ENCODE measurements around the gene TBXA2R.

Gene TBXA2R

GRCh38 chr19:3612901-3613741 lies 6.4 kb upstream of the TBXA2R start:
- Histone ChIP-seq H3K9ac (ENCODE audit: low read depth in 1 of 2, low read length in 2 of 2) (no peak overlapping the region), H3K4me1 (ENCODE audit: control insufficient read depth in 1 of 2, insufficient read depth in 2 of 2, low read length in 2 of 2) (peaks cover 0 to 3% of the 10 kb centered on the region in 2 donors), H3K9me3 (ENCODE audit: control insufficient read depth in 1 of 2, low read length in 2 of 2) (no peaks in the 10 kb centered on the region), H3K27ac (ENCODE audit: low read depth, low read length) (peak overlapping the region; percentile 20), H3K36me3 (ENCODE audit: control insufficient read depth in 1 of 2, insufficient read depth in 2 of 2, low read length in 2 of 2) (peaks cover 0 to 33% of the 10 kb centered on the region in 2 donors), H3K27me3 (ENCODE audit: control insufficient read depth in 1 of 2, insufficient read depth in 2 of 2, low read length in 2 of 2) (no peaks in the 10 kb centered on the region), H3K4me3 (ENCODE audit: low read depth in 1 of 2, low read length in 2 of 2) (no peak overlapping the region)

GRCh38 chr19:3612330-3612729 lies 5.7 kb upstream of the TBXA2R start:
- Histone ChIP-seq H3K9ac (ENCODE audit: low read depth in 1 of 2, low read length in 2 of 2) (no peak overlapping the region), H3K36me3 (ENCODE audit: control insufficient read depth in 1 of 2, insufficient read depth in 2 of 2, low read length in 2 of 2) (peaks cover 0 to 33% of the 10 kb centered on the region in 2 donors), H3K27ac (ENCODE audit: low read depth, low read length) (peak overlapping the region; percentile 20), H3K4me3 (ENCODE audit: low read depth in 1 of 2, low read length in 2 of 2) (no peak overlapping the region), H3K9me3 (ENCODE audit: control insufficient read depth in 1 of 2, low read length in 2 of 2) (no peaks in the 10 kb centered on the region), H3K27me3 (ENCODE audit: control insufficient read depth in 1 of 2, insufficient read depth in 2 of 2, low read length in 2 of 2) (no peaks in the 10 kb centered on the region), H3K4me1 (ENCODE audit: control insufficient read depth in 1 of 2, insufficient read depth in 2 of 2, low read length in 2 of 2) (peaks cover 0 to 3% of the 10 kb centered on the region in 2 donors)

GRCh38 chr19:3611841-3612240 lies 5.2 kb upstream of the TBXA2R start:
- no peak overlapping the region for H3K27ac ChIP-seq (ENCODE audit: low read depth, low read length)
- H3K27me3 ChIP-seq (ENCODE audit: control insufficient read depth in 1 of 2, insufficient read depth in 2 of 2, low read length in 2 of 2) = no peaks in the 10 kb centered on the region
- H3K4me3 ChIP-seq (ENCODE audit: low read depth in 1 of 2, low read length in 2 of 2) = no peak overlapping the region
- peaks cover 0 to 33% of the 10 kb centered on the region in 2 donors for H3K36me3 ChIP-seq (ENCODE audit: control insufficient read depth in 1 of 2, insufficient read depth in 2 of 2, low read length in 2 of 2)
- no peaks in the 10 kb centered on the region for H3K9me3 ChIP-seq (ENCODE audit: control insufficient read depth in 1 of 2, low read length in 2 of 2)
- H3K4me1 ChIP-seq (ENCODE audit: control insufficient read depth in 1 of 2, insufficient read depth in 2 of 2, low read length in 2 of 2) = peaks cover 0 to 6% of the 10 kb centered on the region in 2 donors
- H3K9ac ChIP-seq (ENCODE audit: low read depth in 1 of 2, low read length in 2 of 2) = no peak overlapping the region

GRCh38 chr19:3610745-3611717 lies 4.4 kb upstream of the TBXA2R start:
- Histone ChIP-seq H3K27me3 (ENCODE audit: control insufficient read depth in 1 of 2, insufficient read depth in 2 of 2, low read length in 2 of 2) (no peaks in the 10 kb centered on the region), H3K36me3 (ENCODE audit: control insufficient read depth in 1 of 2, insufficient read depth in 2 of 2, low read length in 2 of 2) (peaks cover 0 to 33% of the 10 kb centered on the region in 2 donors), H3K9ac (ENCODE audit: low read depth in 1 of 2, low read length in 2 of 2) (no peak overlapping the region), H3K4me1 (ENCODE audit: control insufficient read depth in 1 of 2, insufficient read depth in 2 of 2, low read length in 2 of 2) (peaks cover 2 to 11% of the 10 kb centered on the region in 2 donors), H3K27ac (ENCODE audit: low read depth, low read length) (no peak overlapping the region), H3K9me3 (ENCODE audit: control insufficient read depth in 1 of 2, low read length in 2 of 2) (no peaks in the 10 kb centered on the region), H3K4me3 (ENCODE audit: low read depth in 1 of 2, low read length in 2 of 2) (no peak overlapping the region)

GRCh38 chr19:3609779-3610719 lies 3.4 kb upstream of the TBXA2R start:
- H3K27me3 ChIP-seq (ENCODE audit: control insufficient read depth in 1 of 2, insufficient read depth in 2 of 2, low read length in 2 of 2) = no peaks in the 10 kb centered on the region
- peaks cover 0 to 26% of the 10 kb centered on the region in 2 donors for H3K36me3 ChIP-seq (ENCODE audit: control insufficient read depth in 1 of 2, insufficient read depth in 2 of 2, low read length in 2 of 2)
- H3K4me1 ChIP-seq (ENCODE audit: control insufficient read depth in 1 of 2, insufficient read depth in 2 of 2, low read length in 2 of 2) = peaks cover 7 to 21% of the 10 kb centered on the region in 2 donors
- no peak overlapping the region for H3K27ac ChIP-seq (ENCODE audit: low read depth, low read length)
- H3K9ac ChIP-seq (ENCODE audit: low read depth in 1 of 2, low read length in 2 of 2) = no peak overlapping the region
- H3K4me3 ChIP-seq (ENCODE audit: low read depth in 1 of 2, low read length in 2 of 2) = no peak overlapping the region
- H3K9me3 ChIP-seq (ENCODE audit: control insufficient read depth in 1 of 2, low read length in 2 of 2) = no peaks in the 10 kb centered on the region

GRCh38 chr19:3608750-3609322 lies 2.2 kb upstream of the TBXA2R start:
- Histone ChIP-seq H3K36me3 (ENCODE audit: control insufficient read depth in 1 of 2, insufficient read depth in 2 of 2, low read length in 2 of 2) (peaks cover 0 to 26% of the 10 kb centered on the region in 2 donors), H3K4me1 (ENCODE audit: control insufficient read depth in 1 of 2, insufficient read depth in 2 of 2, low read length in 2 of 2) (peaks cover 13 to 27% of the 10 kb centered on the region in 2 donors), H3K27me3 (ENCODE audit: control insufficient read depth in 1 of 2, insufficient read depth in 2 of 2, low read length in 2 of 2) (no peaks in the 10 kb centered on the region), H3K4me3 (ENCODE audit: low read depth in 1 of 2, low read length in 2 of 2) (no peak overlapping the region), H3K9me3 (ENCODE audit: control insufficient read depth in 1 of 2, low read length in 2 of 2) (no peaks in the 10 kb centered on the region), H3K27ac (ENCODE audit: low read depth, low read length) (no peak overlapping the region), H3K9ac (ENCODE audit: low read depth in 1 of 2, low read length in 2 of 2) (no peak overlapping the region)

GRCh38 chr19:3608079-3608641 lies 1.5 kb upstream of the TBXA2R start:
- Histone ChIP-seq H3K27ac (ENCODE audit: low read depth, low read length) (peak overlapping the region; percentile 30), H3K9me3 (ENCODE audit: control insufficient read depth in 1 of 2, low read length in 2 of 2) (no peaks in the 10 kb centered on the region), H3K9ac (ENCODE audit: low read depth in 1 of 2, low read length in 2 of 2) (peak overlapping the region in 1 of 2 donors; percentile 51), H3K4me3 (ENCODE audit: low read depth in 1 of 2, low read length in 2 of 2) (no peak overlapping the region), H3K4me1 (ENCODE audit: control insufficient read depth in 1 of 2, insufficient read depth in 2 of 2, low read length in 2 of 2) (peaks cover 13 to 24% of the 10 kb centered on the region in 2 donors), H3K27me3 (ENCODE audit: control insufficient read depth in 1 of 2, insufficient read depth in 2 of 2, low read length in 2 of 2) (no peaks in the 10 kb centered on the region), H3K36me3 (ENCODE audit: control insufficient read depth in 1 of 2, insufficient read depth in 2 of 2, low read length in 2 of 2) (peaks cover 0 to 20% of the 10 kb centered on the region in 2 donors)

- peak overlapping the region; percentile 25 to 51 for H3K9ac ChIP-seq (ENCODE audit: low read depth in 1 of 2, low read length in 2 of 2)
- H3K9me3 ChIP-seq (ENCODE audit: control insufficient read depth in 1 of 2, low read length in 2 of 2) = no peaks in the 10 kb centered on the region
- H3K27me3 ChIP-seq (ENCODE audit: control insufficient read depth in 1 of 2, insufficient read depth in 2 of 2, low read length in 2 of 2) = no peaks in the 10 kb centered on the region
- H3K4me1 ChIP-seq (ENCODE audit: control insufficient read depth in 1 of 2, insufficient read depth in 2 of 2, low read length in 2 of 2) = peaks cover 13 to 24% of the 10 kb centered on the region in 2 donors
- peaks cover 0 to 20% of the 10 kb centered on the region in 2 donors for H3K36me3 ChIP-seq (ENCODE audit: control insufficient read depth in 1 of 2, insufficient read depth in 2 of 2, low read length in 2 of 2)
- H3K4me3 ChIP-seq (ENCODE audit: low read depth in 1 of 2, low read length in 2 of 2) = peak overlapping the region; percentile 19 to 28
- H3K27ac ChIP-seq (ENCODE audit: low read depth, low read length) = peak overlapping the region; percentile 30
Measured at GRCh38 chr19:3607303-3608078, 816 bp upstream of the TBXA2R start.
